COR-L47 (cell line): ENCODE measurements around the gene PPARG.
"Not testable (repeated sequence)": the region's sequence is repeated elsewhere in the genome, so short reads cannot be mapped to it uniquely, and the experiment has no call there.

Source experiments
- DNase-seq: peaks from one replicate; lab custom pipeline; 2025; lab: John Stamatoyannopoulos, UW

PPARG gene

GRCh38 chr3:12461097-12461649 is 172.3 kb downstream of the PPARG start:
- no peak for DNase-seq

GRCh38 chr3:12462159-12462947 is 173.5 kb downstream of the PPARG start:
- no peak for DNase-seq

GRCh38 chr3:12463686-12464085 is 174.8 kb downstream of the PPARG start:
- DNase-seq = no peak

GRCh38 chr3:12464181-12464580 is 175.3 kb downstream of the PPARG start:
- DNase-seq = no peak

- no peak for DNase-seq
These were observed 176.4 kb downstream of the PPARG start for GRCh38 chr3:12465151-12465835.

- DNase-seq = no peak
These were observed 177.0 kb downstream of the PPARG start for GRCh38 chr3:12465836-12466225.

GRCh38 chr3:12467746-12468145 is 178.9 kb downstream of the PPARG start:
- DNase-seq = no peak

GRCh38 chr3:12468276-12468675 is 179.4 kb downstream of the PPARG start:
- DNase-seq = no peak

GRCh38 chr3:12468757-12469156 is 179.9 kb downstream of the PPARG start:
- DNase-seq = no peak

- DNase-seq = not testable (repeated sequence)
These were observed 180.4 kb downstream of the PPARG start for GRCh38 chr3:12469222-12469621.

GRCh38 chr3:12470111-12470510 is 181.2 kb downstream of the PPARG start:
- DNase-seq = no peak

- DNase-seq = no peak
These were observed 181.8 kb downstream of the PPARG start for GRCh38 chr3:12470680-12471079.

GRCh38 chr3:12471241-12471640 is 182.4 kb downstream of the PPARG start:
- no peak for DNase-seq

GRCh38 chr3:12472000-12472610 is 183.2 kb downstream of the PPARG start:
- no peak for DNase-seq

GRCh38 chr3:12472796-12473195 is 183.9 kb downstream of the PPARG start:
- no peak for DNase-seq

GRCh38 chr3:12473511-12473910 is 184.6 kb downstream of the PPARG start:
- no peak for DNase-seq

GRCh38 chr3:12476238-12476897 is 187.5 kb downstream of the PPARG start:
- DNase-seq = no peak

- DNase-seq = no peak
These were observed 188.4 kb downstream of the PPARG start for GRCh38 chr3:12477256-12477655.

- DNase-seq = no peak
These were observed 189.5 kb downstream of the PPARG start for GRCh38 chr3:12478326-12478725.

- DNase-seq = not testable (repeated sequence)
These were observed 190.3 kb downstream of the PPARG start for GRCh38 chr3:12479198-12479597.

GRCh38 chr3:12479919-12480427 is 191.1 kb downstream of the PPARG start:
- peak; percentile 26 for DNase-seq

- no peak for DNase-seq
These were observed 194.5 kb downstream of the PPARG start for GRCh38 chr3:12483410-12483809.
